Dermis blood vessel endothelial cell (primary cell): Measurements from ENCODE around the gene OR1J1. TPM values are rescaled to one million over a fixed set of nuclear protein-coding genes. Genes with fewer than 3 reads are reported as not detected.

Experiments used
- DNase-seq: peaks from one replicate; pipeline ENCODE4 v3.0.0; 2010
- total RNA-seq: library from RNA; depleted of rRNA; stranded (reverse); fragments of >200 nt; gene quantifications from 2 replicates; pipeline ENCODE4 v1.2.3, GENCODE V29; 2014

The OR1J1 gene
- total RNA-seq, 1 donor from 2014 or later, result not detected

GRCh38 chr9:122445155-122445749, 32.5 kb downstream of the OR1J1 start:
- peak; percentile 35 for DNase-seq

- no peak for DNase-seq
Observed at GRCh38 chr9:122444041-122444733, 33.5 kb downstream of the OR1J1 start.

GRCh38 chr9:122442568-122442967, 35.2 kb downstream of the OR1J1 start:
- DNase-seq, result no peak

Other genes with a start within 250 kb of the OR1J1 start
- gene LHX6, start 249.0 kb downstream of the OR1J1 start, total RNA-seq, result 18.1 and 27.4 TPM in 2 replicates
- 8.0 and 14.3 TPM in 2 replicates for gene RBM18, start 213.1 kb downstream of the OR1J1 start, total RNA-seq
- gene MRRF, start 213.0 kb downstream of the OR1J1 start, total RNA-seq, result 45.1 and 65.3 TPM in 2 replicates
- 2.7 and 3.6 TPM in 2 replicates for gene PTGS1, start 106.9 kb downstream of the OR1J1 start, total RNA-seq
- not detected in 2 replicates for gene OR1J2, start 32.9 kb upstream of the OR1J1 start, total RNA-seq
- gene OR1J4, start 41.2 kb upstream of the OR1J1 start, total RNA-seq, result not detected in 2 replicates
- not detected in 2 replicates for gene OR1N1, start 49.4 kb upstream of the OR1J1 start, total RNA-seq
- gene OR1N2, start 75.2 kb upstream of the OR1J1 start, total RNA-seq, result not detected in 2 replicates
- gene OR1L8, start 105.5 kb upstream of the OR1J1 start, total RNA-seq, result 0.23 TPM in 1 of 2 replicates, not detected in the other
- gene OR1Q1, start 136.8 kb upstream of the OR1J1 start, total RNA-seq, result not detected in 2 replicates
- gene OR1B1, start 179.7 kb upstream of the OR1J1 start, total RNA-seq, result 0.17 TPM in 1 of 2 replicates, not detected in the other
- gene OR1L1, start 183.8 kb upstream of the OR1J1 start, total RNA-seq, result not detected in 2 replicates
- gene OR1L3, start 197.2 kb upstream of the OR1J1 start, total RNA-seq, result not detected in 2 replicates
- gene OR1L4, start 246.1 kb upstream of the OR1J1 start, total RNA-seq, result not detected in 2 replicates